CD4-positive, alpha-beta T cell treated with Interleukin-10 for 1 hour (primary cell): ENCODE data around the gene ACTR3C.
"Not testable (repeated sequence)": the region's sequence is repeated elsewhere in the genome, so short reads cannot be mapped to it uniquely, and the experiment has no call there.

ENCODE experiments used
- DNase-seq: peaks from one replicate; pipeline ENCODE4 v3.0.0-alpha.2; 2020

Gene ACTR3C

GRCh38 chr7:150335108-150335773 lies 11.9 kb upstream of the ACTR3C start:
- no peak for DNase-seq

GRCh38 chr7:150334108-150334507 lies 10.8 kb upstream of the ACTR3C start:
- no peak for DNase-seq

GRCh38 chr7:150333659-150334058 lies 10.3 kb upstream of the ACTR3C start:
- DNase-seq, result no peak

- DNase-seq, result no peak
Measured at GRCh38 chr7:150332852-150333635, 9.7 kb upstream of the ACTR3C start.

- no peak for DNase-seq
Measured at GRCh38 chr7:150330211-150330885, 7.0 kb upstream of the ACTR3C start.

- no peak for DNase-seq
Measured at GRCh38 chr7:150329331-150330120, 6.2 kb upstream of the ACTR3C start.

GRCh38 chr7:150327308-150327707 lies 4.0 kb upstream of the ACTR3C start:
- no peak for DNase-seq

GRCh38 chr7:150326657-150327268 lies 3.4 kb upstream of the ACTR3C start:
- no peak for DNase-seq

GRCh38 chr7:150325901-150326300 lies 2.6 kb upstream of the ACTR3C start:
- DNase-seq, result no peak

GRCh38 chr7:150325110-150325611 lies 1.8 kb upstream of the ACTR3C start:
- DNase-seq, result no peak

GRCh38 chr7:150324373-150324961 lies 1.1 kb upstream of the ACTR3C start:
- no peak for DNase-seq

GRCh38 chr7:150323682-150324372 lies 482 bp upstream of the ACTR3C start:
- no peak for DNase-seq

GRCh38 chr7:150322114-150322832 lies 1.1 kb downstream of the ACTR3C start:
- DNase-seq, result peak; percentile 79

GRCh38 chr7:150321788-150322113 lies 1.6 kb downstream of the ACTR3C start:
- no peak for DNase-seq

- DNase-seq, result no peak
Measured at GRCh38 chr7:150317748-150318444, 5.4 kb downstream of the ACTR3C start.

GRCh38 chr7:150316987-150317386 lies 6.4 kb downstream of the ACTR3C start:
- DNase-seq, result not testable (repeated sequence)

GRCh38 chr7:150314639-150315239 lies 8.6 kb downstream of the ACTR3C start:
- DNase-seq, result no peak

GRCh38 chr7:150313870-150314269 lies 9.5 kb downstream of the ACTR3C start:
- DNase-seq, result no peak

- no peak for DNase-seq
Measured at GRCh38 chr7:150313367-150313809, 10.0 kb downstream of the ACTR3C start.
